ENCODE results near the gene HMGN4. TPM values are rescaled to one million over a fixed set of nuclear protein-coding genes. Genes with fewer than 3 reads are reported as not detected.
A peak's percentile ranks its signal among the peaks of the same experiment; 100 is the strongest.

The HMGN4 gene
- total RNA-seq, 3 donors from 2014 or later: 57.0 to 96.6 (median 82.6) TPM

DNA sequence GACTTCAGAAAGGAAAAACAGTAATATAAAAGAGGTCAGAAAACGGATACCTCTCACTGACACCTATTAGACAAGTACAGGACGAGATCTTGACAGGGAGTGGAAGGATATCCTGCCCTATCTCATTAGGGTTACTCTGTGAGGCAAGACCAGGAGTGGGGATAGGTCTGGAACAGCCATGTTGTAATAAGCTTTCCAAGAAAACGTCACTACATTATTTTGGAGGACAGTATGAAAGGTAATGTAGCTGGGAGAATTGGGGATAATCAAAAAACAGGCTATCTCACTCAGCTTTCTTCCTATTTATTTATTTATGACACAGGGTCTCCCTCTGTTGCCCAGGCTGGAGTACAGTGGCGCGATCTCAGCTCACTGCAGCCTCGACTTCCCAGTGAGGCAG lies 25.3 kb downstream of the HMGN4 start:
- H3K4me1 ChIP-seq: no peaks in the 10 kb centered on the region
- intact Hi-C loops (cut with DNase I; ENCODE audit: low total_unique reads): no loop called here
- DNase-seq (ENCODE audit: low spot score in 2 of 2): no peak
- H3K27ac ChIP-seq: no peak overlapping the region
- H3K36me3 ChIP-seq: no peaks in the 10 kb centered on the region
- H3K27me3 ChIP-seq: no peaks in the 10 kb centered on the region
- TF ChIP-seq POLR2A (IDR thresholded peaks at IDR 0.05) (no peak), POLR2AphosphoS5 (IDR thresholded peaks at IDR 0.05) (no peak)
- TF ChIP-seq, protein P1, sequence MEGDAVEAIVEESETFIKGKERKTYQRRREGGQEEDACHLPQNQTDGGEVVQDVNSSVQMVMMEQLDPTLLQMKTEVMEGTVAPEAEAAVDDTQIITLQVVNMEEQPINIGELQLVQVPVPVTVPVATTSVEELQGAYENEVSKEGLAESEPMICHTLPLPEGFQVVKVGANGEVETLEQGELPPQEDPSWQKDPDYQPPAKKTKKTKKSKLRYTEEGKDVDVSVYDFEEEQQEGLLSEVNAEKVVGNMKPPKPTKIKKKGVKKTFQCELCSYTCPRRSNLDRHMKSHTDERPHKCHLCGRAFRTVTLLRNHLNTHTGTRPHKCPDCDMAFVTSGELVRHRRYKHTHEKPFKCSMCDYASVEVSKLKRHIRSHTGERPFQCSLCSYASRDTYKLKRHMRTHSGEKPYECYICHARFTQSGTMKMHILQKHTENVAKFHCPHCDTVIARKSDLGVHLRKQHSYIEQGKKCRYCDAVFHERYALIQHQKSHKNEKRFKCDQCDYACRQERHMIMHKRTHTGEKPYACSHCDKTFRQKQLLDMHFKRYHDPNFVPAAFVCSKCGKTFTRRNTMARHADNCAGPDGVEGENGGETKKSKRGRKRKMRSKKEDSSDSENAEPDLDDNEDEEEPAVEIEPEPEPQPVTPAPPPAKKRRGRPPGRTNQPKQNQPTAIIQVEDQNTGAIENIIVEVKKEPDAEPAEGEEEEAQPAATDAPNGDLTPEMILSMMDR (IDR thresholded peaks at IDR 0.05): no peak
- no peak overlapping the region for H3K4me3 ChIP-seq
- H3K9me3 ChIP-seq: no peaks in the 10 kb centered on the region

DNA sequence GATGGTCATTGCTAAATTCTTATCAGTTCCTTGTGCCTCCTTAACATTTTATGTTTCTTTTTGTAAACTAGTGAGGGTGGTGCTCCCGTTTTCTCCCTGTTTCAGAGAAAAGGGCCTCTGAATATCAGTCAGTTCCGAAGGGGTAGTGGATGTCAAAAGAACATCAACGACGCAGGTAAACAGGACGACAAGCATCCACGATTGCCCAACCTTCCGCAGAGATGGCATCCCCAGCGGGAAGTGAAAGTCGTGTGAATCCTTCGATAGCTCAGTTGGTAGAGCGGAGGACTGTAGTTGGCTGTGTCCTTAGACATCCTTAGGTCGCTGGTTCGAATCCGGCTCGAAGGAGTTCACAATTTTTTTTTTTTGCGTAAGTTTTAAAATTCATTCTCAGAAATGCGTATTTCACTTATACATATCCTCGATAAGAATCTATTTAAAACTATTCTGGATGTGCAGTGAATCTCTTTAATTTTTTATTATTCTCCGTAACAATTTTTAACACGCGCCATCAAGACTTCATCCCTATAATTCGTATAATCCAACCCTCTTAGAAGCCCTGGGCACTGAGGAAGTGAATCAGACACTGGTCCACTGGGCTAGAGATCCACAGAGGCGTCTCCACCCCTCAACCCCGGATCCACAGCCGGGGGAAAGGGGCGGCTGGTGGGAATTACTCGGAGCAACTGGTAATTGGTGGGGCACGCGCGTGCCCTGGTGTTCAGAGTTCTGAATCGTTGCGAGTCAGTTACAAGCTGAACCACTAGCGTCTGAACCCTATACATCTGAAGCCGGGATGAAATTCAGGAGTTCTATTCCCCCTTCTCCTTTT lies 30.7 kb downstream of the HMGN4 start:
- DNase-seq (ENCODE audit: low spot score in 2 of 2): peak; percentile 94 to 98
- no peak for TF ChIP-seq POLR2A (IDR thresholded peaks at IDR 0.05)
- TF ChIP-seq POLR2AphosphoS5 (IDR thresholded peaks at IDR 0.05): peak; percentile 91 to 96 (median 92)
- Histone ChIP-seq H3K9me3 (no peaks in the 10 kb centered on the region), H3K27ac (peak overlapping the region; percentile 59 to 79), H3K4me1 (no peaks in the 10 kb centered on the region), H3K4me3 (peak overlapping the region; percentile 45 to 66 (median 62)), H3K27me3 (no peaks in the 10 kb centered on the region), H3K36me3 (no peaks in the 10 kb centered on the region)
- intact Hi-C loops (cut with DNase I; ENCODE audit: low total_unique reads): no loop called here

DNA sequence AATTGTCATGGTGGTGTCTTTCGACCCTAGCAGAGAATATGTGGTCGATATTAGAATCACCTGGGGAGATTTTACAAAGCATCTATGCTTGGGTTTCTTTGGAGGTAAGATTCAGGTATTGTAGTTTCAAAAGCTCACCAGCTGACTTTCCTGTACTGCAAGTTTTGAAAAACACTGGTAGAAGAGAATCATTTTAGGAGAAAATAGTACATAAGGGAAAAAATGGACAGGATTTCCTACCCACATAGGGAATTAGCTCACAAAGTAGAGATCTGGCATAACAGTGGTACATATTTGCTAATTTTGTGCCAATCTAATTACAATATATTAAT lies 31.2 kb downstream of the HMGN4 start:
- peak overlapping the region; percentile 59 to 79 for H3K27ac ChIP-seq
- no peak for DNase-seq (ENCODE audit: low spot score in 2 of 2)
- peak overlapping the region in 2 of 3 donors; percentile 62 to 66 for H3K4me3 ChIP-seq
- TF ChIP-seq, protein P1 (IDR thresholded peaks at IDR 0.05): no peak
- TF ChIP-seq POLR2A (IDR thresholded peaks at IDR 0.05) (no peak), POLR2AphosphoS5 (IDR thresholded peaks at IDR 0.05) (no peak)
- intact Hi-C loops (cut with DNase I; ENCODE audit: low total_unique reads): no loop called here
- no peaks in the 10 kb centered on the region for H3K4me1 ChIP-seq
- no peaks in the 10 kb centered on the region for H3K27me3 ChIP-seq
- H3K9me3 ChIP-seq: no peaks in the 10 kb centered on the region
- H3K36me3 ChIP-seq: no peaks in the 10 kb centered on the region

DNA sequence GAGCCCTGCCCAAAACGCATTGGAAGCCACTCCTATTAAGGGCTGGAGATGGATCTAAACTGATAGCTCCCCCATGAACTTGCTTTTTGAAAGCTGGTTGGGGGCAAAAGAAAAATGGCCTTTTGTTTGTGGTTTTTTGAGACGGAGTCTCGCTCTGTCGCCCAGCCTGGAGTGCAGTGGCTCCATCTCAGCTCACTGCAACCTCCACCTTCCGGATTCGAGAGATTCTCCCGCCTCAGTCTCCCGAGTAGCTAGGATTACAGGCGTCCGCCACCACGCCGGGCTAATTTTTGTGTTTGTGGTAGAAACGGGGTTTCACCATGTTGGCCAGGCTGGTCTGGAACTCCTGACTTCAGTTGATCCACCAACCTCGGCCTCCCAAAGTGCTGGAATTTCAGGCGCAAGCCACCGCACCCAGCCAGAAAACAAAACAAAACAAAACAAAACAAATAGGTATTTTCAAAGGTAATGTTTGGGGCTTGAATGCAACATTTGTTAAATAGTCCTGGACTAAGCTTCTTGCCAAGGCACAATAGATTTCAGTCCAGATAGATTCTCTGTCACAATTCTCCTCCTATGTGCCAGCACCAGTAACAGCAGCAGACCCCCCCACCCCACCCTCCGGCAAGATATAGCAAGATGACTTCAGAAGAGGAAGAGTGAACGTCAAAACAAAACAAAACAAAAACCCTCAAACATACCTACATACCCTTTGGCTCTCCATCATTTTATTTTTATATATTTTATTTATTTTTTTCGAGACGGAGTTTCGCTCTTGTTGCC lies 32.1 kb downstream of the HMGN4 start:
- no peak overlapping the region for H3K4me3 ChIP-seq
- no peaks in the 10 kb centered on the region for H3K4me1 ChIP-seq
- TF ChIP-seq POLR2A (IDR thresholded peaks at IDR 0.05): no peak
- no peak for TF ChIP-seq POLR2AphosphoS5 (IDR thresholded peaks at IDR 0.05)
- TF ChIP-seq, protein P1 (IDR thresholded peaks at IDR 0.05): no peak
- no peak overlapping the region for H3K27ac ChIP-seq
- H3K9me3 ChIP-seq: no peaks in the 10 kb centered on the region
- H3K36me3 ChIP-seq: no peaks in the 10 kb centered on the region
- intact Hi-C loops (cut with DNase I; ENCODE audit: low total_unique reads): no loop called here
- H3K27me3 ChIP-seq: no peaks in the 10 kb centered on the region
- no peak for DNase-seq (ENCODE audit: low spot score in 2 of 2)

DNA sequence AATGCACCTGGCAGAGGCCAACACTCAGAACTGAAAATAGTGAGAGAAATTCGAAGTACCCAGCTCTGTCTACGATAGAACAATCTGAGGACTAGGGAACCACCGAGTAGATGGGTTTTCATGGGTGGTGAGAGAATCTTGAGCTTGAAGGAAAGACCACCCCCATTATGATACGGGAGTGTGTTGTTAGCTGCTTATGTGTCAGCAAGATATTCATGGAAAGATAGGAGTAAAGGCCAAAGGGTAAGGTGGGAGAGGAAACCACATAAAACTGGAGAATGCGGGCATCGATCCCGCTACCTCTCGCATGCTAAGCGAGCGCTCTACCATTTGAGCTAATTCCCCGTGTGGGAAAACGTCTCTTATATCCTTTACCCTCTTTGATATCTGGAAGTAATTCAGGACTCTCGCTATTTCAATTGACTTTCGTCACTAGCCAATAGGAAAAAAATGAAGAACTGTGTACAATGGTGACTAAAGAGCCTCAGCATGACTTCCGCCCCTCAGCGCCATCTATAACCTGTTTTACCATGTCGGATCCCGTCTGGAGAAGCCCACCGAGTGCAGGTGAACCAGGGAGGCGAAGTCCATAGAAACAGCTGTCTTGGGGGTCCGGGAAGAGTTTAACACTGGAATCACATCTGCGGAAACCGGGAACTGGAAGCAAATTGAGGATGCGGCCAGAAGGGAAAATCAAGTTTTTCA lies 33.6 kb downstream of the HMGN4 start:
- no peaks in the 10 kb centered on the region for H3K36me3 ChIP-seq
- intact Hi-C loops (cut with DNase I; ENCODE audit: low total_unique reads): no loop called here
- no peaks in the 10 kb centered on the region for H3K9me3 ChIP-seq
- peaks cover 0 to 12% of the 10 kb centered on the region in 2 donors for H3K27me3 ChIP-seq
- H3K4me3 ChIP-seq: peak overlapping the region; percentile 46 to 63 (median 54)
- H3K27ac ChIP-seq: peak overlapping the region; percentile 27 to 73
- TF ChIP-seq, protein P1 (IDR thresholded peaks at IDR 0.05): no peak
- TF ChIP-seq POLR2A (IDR thresholded peaks at IDR 0.05) (no peak), POLR2AphosphoS5 (IDR thresholded peaks at IDR 0.05) (peak in 2 of 3 donors; percentile 66 to 69)
- H3K4me1 ChIP-seq: no peaks in the 10 kb centered on the region
- no peak for DNase-seq (ENCODE audit: low spot score in 2 of 2)

All from breast epithelium (tissue), 4 donors.